GM23338 (cell line): Measurements from ENCODE around the gene TUSC7. TPM values are rescaled to one million over a fixed set of nuclear protein-coding genes. Genes with fewer than 3 reads are reported as not detected.

Experiments
- ATAC-seq: fragments of 200-7000 bp; cut with Tn5 transposase; 3 replicates; pipeline ENCODE4 v1.9.1; 2020
- DNase-seq: peaks from one replicate; pipeline ENCODE4 v3.0.0-alpha.2; 2015; ENCODE audit warnings: low spot score
- H2AFZ ChIP-seq: fragments of 200-600 bp; sonication (generic); 2 replicates; pipeline ENCODE4 v1.8.0; 2016; ENCODE audit warnings: antibody characterized with exemption, mild to moderate bottlenecking, moderate library complexity
- H3F3A ChIP-seq: fragments of 200-600 bp; sonication (generic); replicated peaks from 2 replicates; pipeline ENCODE4 v1.8.0; 2017; ENCODE audit warnings: antibody characterized with exemption, mixed run types, low read depth
- H3K27ac ChIP-seq: fragments of 200-600 bp; sonication (generic); 2 replicates; pipeline ENCODE4 v1.6.1; 2016; ENCODE audit warnings: low read depth
- H3K27me3 ChIP-seq: fragments of 200-600 bp; sonication (generic); 2 replicates; pipeline ENCODE4 v1.8.0; 2016; ENCODE audit warnings: mild to moderate bottlenecking, mixed run types, moderate library complexity; ENCODE audit not compliant: insufficient read depth
- H3K36me3 ChIP-seq: fragments of 200-600 bp; sonication (generic); 2 replicates; pipeline ENCODE4 v1.8.0; 2016; ENCODE audit warnings: mild to moderate bottlenecking; ENCODE audit not compliant: insufficient read depth
- H3K4me1 ChIP-seq: fragments of 200-600 bp; sonication (generic); 2 replicates; pipeline ENCODE4 v1.8.0; 2016; ENCODE audit warnings: mild to moderate bottlenecking, moderate library complexity; ENCODE audit not compliant: insufficient read depth
- H3K4me2 ChIP-seq: fragments of 200-600 bp; sonication (generic); 2 replicates; pipeline ENCODE4 v1.7.1; 2017; ENCODE audit warnings: mixed run types
- H3K4me3 ChIP-seq: fragments of 200-600 bp; sonication (generic); 2 replicates; pipeline ENCODE4 v1.6.1; 2016; ENCODE audit warnings: mixed run types
- H3K79me2 ChIP-seq: fragments of 200-600 bp; sonication (generic); replicated peaks from 2 replicates; pipeline ENCODE4 v1.8.0; 2017; ENCODE audit warnings: mild to moderate bottlenecking; ENCODE audit not compliant: insufficient read depth
- H3K9me2 ChIP-seq: fragments of 200-600 bp; sonication (generic); 2 replicates; pipeline ENCODE4 v1.8.0; 2017; ENCODE audit not compliant: insufficient read depth
- H4K20me1 ChIP-seq: fragments of 200-600 bp; sonication (generic); replicated peaks from 2 replicates; pipeline ENCODE4 v1.8.0; 2017; ENCODE audit warnings: mild to moderate bottlenecking; ENCODE audit not compliant: insufficient read depth
- H3K27ac Mint-ChIP-seq: 2 replicates; pipeline ENCODE4 v1.8.0; 2020; ENCODE audit warnings: inconsistent platforms, mild to moderate bottlenecking, moderate library complexity, mixed read lengths
- H3K27me3 Mint-ChIP-seq: 3 replicates; pipeline ENCODE4 v1.8.0; 2022; ENCODE audit warnings: low read depth, mild to moderate bottlenecking, moderate library complexity, mixed read lengths, inconsistent platforms; ENCODE audit not compliant: insufficient read depth, poor library complexity
- H3K36me3 Mint-ChIP-seq: 3 replicates; pipeline ENCODE4 v1.8.0; 2021; ENCODE audit warnings: low read depth, mild to moderate bottlenecking, inconsistent platforms, moderate library complexity, mixed read lengths
- H3K4me1 Mint-ChIP-seq: 3 replicates; pipeline ENCODE4 v1.8.0; 2020; ENCODE audit warnings: mild to moderate bottlenecking, inconsistent platforms, mixed read lengths
- H3K4me3 Mint-ChIP-seq: 3 replicates; pipeline ENCODE4 v1.8.0; 2021; ENCODE audit warnings: moderate library complexity, mild to moderate bottlenecking, inconsistent platforms, mixed read lengths
- H3K9me3 Mint-ChIP-seq: 3 replicates; pipeline ENCODE4 v1.8.0; 2020; ENCODE audit warnings: moderate library complexity, mild to moderate bottlenecking, inconsistent platforms, mixed read lengths
- EZH2 ChIP-seq: fragments of 200-600 bp; sonication (generic); IDR thresholded peaks from one replicate; pipeline ENCODE4 v1.8.0; 2017; ENCODE audit warnings: antibody characterized with exemption, mild to moderate bottlenecking, low read depth; ENCODE audit not compliant: unreplicated experiment
- EZH2phosphoT487 ChIP-seq: fragments of 200-600 bp; sonication (generic); IDR thresholded peaks from one replicate; pipeline ENCODE4 v1.8.1; 2018; ENCODE audit warnings: antibody characterized with exemption; ENCODE audit not compliant: unreplicated experiment
- POLR2AphosphoS5 ChIP-seq: IDR thresholded peaks from 2 replicates; pipeline ENCODE4 v1.6.1; 2016; ENCODE audit warnings: antibody characterized with exemption, low read depth
- polyA plus RNA-seq: library from polyadenylated mRNA; unstranded; fragments of >200 nt; fragmentation: Nextera tagmentation; extraction: Ambion mirVana; gene quantifications from 2 replicates; pipeline ENCODE4 v1.2.1, GENCODE V29; 2016
- total RNA-seq: library from RNA; depleted of rRNA; stranded (reverse); fragments of >200 nt; shearing (Covaris generic); gene quantifications from 2 replicates; pipeline ENCODE4 v1.2.3, GENCODE V29; 2014
- TF ChIP-seq, protein P1 (sequence below): fragments of 250-450 bp; sonication (Bioruptor Pico); IDR thresholded peaks from 2 replicates; pipeline ENCODE4 v1.5.0; 2020; ENCODE audit warnings: mild to moderate bottlenecking, moderate library complexity
- TF ChIP-seq, protein P2 (sequence below): IDR thresholded peaks from 2 replicates; pipeline ENCODE4 v1.6.1; 2016; ENCODE audit warnings: antibody characterized with exemption
- TF ChIP-seq, protein P3 (sequence below), 2 experiments: fragments of 200-600 bp in 1 of 2; sonication (generic) in 1 of 2; conservative IDR thresholded peaks; 2 replicates each; pipeline versions ENCODE4 v1.5.1 to v1.6.1; 2016 to 2017; ENCODE audit warnings: antibody characterized with exemption in 2 of 2, low read depth in 2 of 2, mild to moderate bottlenecking in 2 of 2, moderate library complexity in 1 of 2

Gene TUSC7
- total and polyA plus RNA-seq, 2 experiments from 2014 or later, result not detected

DNA sequence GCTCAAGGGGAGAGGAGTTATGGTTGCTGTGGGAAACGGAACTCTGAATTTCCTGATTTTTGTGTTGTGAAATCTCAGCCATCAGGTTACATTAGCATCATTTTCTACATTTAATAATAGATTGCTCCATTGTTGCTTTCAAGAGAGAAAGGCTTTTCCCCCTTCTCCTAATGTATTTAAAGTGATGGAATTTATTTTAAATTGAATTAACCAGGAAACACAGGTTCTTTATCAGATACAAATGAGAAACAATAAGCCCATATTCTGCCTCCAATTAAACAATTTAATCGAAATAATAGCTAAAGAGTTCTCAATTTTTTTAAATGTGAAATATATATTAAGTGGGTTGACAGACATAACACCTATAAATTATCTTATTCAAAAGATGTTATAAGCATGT is 30.1 kb downstream of the TUSC7 start (continued):
- TF ChIP-seq, protein P1, sequence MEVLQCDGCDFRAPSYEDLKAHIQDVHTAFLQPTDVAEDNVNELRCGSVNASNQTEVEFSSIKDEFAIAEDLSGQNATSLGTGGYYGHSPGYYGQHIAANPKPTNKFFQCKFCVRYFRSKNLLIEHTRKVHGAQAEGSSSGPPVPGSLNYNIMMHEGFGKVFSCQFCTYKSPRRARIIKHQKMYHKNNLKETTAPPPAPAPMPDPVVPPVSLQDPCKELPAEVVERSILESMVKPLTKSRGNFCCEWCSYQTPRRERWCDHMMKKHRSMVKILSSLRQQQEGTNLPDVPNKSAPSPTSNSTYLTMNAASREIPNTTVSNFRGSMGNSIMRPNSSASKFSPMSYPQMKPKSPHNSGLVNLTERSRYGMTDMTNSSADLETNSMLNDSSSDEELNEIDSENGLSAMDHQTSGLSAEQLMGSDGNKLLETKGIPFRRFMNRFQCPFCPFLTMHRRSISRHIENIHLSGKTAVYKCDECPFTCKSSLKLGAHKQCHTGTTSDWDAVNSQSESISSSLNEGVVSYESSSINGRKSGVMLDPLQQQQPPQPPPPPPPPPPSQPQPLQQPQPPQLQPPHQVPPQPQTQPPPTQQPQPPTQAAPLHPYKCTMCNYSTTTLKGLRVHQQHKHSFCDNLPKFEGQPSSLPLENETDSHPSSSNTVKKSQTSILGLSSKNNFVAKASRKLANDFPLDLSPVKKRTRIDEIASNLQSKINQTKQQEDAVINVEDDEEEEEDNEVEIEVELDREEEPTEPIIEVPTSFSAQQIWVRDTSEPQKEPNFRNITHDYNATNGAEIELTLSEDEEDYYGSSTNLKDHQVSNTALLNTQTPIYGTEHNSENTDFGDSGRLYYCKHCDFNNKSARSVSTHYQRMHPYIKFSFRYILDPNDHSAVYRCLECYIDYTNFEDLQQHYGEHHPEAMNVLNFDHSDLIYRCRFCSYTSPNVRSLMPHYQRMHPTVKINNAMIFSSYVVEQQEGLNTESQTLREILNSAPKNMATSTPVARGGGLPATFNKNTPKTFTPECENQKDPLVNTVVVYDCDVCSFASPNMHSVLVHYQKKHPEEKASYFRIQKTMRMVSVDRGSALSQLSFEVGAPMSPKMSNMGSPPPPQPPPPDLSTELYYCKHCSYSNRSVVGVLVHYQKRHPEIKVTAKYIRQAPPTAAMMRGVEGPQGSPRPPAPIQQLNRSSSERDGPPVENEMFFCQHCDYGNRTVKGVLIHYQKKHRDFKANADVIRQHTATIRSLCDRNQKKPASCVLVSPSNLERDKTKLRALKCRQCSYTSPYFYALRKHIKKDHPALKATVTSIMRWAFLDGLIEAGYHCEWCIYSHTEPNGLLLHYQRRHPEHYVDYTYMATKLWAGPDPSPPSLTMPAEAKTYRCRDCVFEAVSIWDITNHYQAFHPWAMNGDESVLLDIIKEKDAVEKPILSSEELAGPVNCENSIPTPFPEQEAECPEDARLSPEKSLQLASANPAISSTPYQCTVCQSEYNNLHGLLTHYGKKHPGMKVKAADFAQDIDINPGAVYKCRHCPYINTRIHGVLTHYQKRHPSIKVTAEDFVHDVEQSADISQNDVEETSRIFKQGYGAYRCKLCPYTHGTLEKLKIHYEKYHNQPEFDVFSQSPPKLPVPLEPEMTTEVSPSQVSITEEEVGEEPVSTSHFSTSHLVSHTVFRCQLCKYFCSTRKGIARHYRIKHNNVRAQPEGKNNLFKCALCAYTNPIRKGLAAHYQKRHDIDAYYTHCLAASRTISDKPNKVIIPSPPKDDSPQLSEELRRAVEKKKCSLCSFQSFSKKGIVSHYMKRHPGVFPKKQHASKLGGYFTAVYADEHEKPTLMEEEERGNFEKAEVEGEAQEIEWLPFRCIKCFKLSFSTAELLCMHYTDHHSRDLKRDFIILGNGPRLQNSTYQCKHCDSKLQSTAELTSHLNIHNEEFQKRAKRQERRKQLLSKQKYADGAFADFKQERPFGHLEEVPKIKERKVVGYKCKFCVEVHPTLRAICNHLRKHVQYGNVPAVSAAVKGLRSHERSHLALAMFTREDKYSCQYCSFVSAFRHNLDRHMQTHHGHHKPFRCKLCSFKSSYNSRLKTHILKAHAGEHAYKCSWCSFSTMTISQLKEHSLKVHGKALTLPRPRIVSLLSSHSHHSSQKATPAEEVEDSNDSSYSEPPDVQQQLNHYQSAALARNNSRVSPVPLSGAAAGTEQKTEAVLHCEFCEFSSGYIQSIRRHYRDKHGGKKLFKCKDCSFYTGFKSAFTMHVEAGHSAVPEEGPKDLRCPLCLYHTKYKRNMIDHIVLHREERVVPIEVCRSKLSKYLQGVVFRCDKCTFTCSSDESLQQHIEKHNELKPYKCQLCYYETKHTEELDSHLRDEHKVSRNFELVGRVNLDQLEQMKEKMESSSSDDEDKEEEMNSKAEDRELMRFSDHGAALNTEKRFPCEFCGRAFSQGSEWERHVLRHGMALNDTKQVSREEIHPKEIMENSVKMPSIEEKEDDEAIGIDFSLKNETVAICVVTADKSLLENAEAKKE (CRISPR knock-in tag), result no peak
- TF ChIP-seq EZH2phosphoT487, result no peak

DNA sequence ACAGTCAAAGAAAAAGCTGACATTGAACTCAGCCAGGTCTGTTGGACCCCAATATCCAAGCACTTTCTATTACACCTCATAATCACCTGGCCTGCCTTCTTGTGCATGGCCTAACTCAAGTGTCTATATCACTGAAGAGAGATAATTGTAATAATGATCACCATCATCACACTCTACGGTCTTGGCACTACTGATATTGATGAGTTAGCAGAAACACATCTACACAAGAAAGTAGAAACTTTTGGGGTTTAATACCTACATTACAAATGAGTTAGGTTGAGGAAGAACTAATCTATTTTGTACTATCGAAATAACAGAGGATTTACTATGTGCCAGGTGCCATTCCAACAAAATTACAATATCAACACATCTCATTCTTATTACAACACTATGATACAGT is 30.7 kb downstream of the TUSC7 start:
- Histone ChIP-seq H3K9me2 (no peaks in the 10 kb centered on the region), H3K4me1 (no peaks in the 10 kb centered on the region), H3K79me2 (no peaks in the 10 kb centered on the region), H3K27me3 (no peaks in the 10 kb centered on the region), H3K4me3 (no peak overlapping the region), H3K27ac (no peak overlapping the region), H3K4me2 (no peak overlapping the region), H3F3A (no peaks in the 10 kb centered on the region), H4K20me1 (no peaks in the 10 kb centered on the region), H3K36me3 (no peaks in the 10 kb centered on the region), H2AFZ (no peak overlapping the region)
- Mint-ChIP-seq H3K27ac (no peak overlapping the region), H3K9me3 (peaks cover 12% of the 10 kb centered on the region), H3K27me3 (no peaks in the 10 kb centered on the region), H3K4me3 (no peak overlapping the region), H3K36me3 (peaks cover 3% of the 10 kb centered on the region; the same call in 2 of the 3 replicates), H3K4me1 (no peaks in the 10 kb centered on the region)
- ATAC-seq (no peak), DNase-seq (no peak)
- TF ChIP-seq POLR2AphosphoS5 (no peak), EZH2 (no peak)
- TF ChIP-seq, protein P2, sequence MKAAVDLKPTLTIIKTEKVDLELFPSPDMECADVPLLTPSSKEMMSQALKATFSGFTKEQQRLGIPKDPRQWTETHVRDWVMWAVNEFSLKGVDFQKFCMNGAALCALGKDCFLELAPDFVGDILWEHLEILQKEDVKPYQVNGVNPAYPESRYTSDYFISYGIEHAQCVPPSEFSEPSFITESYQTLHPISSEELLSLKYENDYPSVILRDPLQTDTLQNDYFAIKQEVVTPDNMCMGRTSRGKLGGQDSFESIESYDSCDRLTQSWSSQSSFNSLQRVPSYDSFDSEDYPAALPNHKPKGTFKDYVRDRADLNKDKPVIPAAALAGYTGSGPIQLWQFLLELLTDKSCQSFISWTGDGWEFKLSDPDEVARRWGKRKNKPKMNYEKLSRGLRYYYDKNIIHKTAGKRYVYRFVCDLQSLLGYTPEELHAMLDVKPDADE, result no peak
- TF ChIP-seq, protein P1 (CRISPR knock-in tag), result no peak
- TF ChIP-seq, protein P3, sequence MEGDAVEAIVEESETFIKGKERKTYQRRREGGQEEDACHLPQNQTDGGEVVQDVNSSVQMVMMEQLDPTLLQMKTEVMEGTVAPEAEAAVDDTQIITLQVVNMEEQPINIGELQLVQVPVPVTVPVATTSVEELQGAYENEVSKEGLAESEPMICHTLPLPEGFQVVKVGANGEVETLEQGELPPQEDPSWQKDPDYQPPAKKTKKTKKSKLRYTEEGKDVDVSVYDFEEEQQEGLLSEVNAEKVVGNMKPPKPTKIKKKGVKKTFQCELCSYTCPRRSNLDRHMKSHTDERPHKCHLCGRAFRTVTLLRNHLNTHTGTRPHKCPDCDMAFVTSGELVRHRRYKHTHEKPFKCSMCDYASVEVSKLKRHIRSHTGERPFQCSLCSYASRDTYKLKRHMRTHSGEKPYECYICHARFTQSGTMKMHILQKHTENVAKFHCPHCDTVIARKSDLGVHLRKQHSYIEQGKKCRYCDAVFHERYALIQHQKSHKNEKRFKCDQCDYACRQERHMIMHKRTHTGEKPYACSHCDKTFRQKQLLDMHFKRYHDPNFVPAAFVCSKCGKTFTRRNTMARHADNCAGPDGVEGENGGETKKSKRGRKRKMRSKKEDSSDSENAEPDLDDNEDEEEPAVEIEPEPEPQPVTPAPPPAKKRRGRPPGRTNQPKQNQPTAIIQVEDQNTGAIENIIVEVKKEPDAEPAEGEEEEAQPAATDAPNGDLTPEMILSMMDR (conservative IDR thresholded peaks at IDR 0.05; ENCODE audit: low read depth in 2 of 2), result no peak
